Right hindlimb (tissue), 1 donor: ENCODE measurements around the gene FAM131A.

Source experiments
- DNase-seq: peaks from one replicate; pipeline ENCODE4 v3.0.0-alpha.2; 2018

FAM131A gene

DNA sequence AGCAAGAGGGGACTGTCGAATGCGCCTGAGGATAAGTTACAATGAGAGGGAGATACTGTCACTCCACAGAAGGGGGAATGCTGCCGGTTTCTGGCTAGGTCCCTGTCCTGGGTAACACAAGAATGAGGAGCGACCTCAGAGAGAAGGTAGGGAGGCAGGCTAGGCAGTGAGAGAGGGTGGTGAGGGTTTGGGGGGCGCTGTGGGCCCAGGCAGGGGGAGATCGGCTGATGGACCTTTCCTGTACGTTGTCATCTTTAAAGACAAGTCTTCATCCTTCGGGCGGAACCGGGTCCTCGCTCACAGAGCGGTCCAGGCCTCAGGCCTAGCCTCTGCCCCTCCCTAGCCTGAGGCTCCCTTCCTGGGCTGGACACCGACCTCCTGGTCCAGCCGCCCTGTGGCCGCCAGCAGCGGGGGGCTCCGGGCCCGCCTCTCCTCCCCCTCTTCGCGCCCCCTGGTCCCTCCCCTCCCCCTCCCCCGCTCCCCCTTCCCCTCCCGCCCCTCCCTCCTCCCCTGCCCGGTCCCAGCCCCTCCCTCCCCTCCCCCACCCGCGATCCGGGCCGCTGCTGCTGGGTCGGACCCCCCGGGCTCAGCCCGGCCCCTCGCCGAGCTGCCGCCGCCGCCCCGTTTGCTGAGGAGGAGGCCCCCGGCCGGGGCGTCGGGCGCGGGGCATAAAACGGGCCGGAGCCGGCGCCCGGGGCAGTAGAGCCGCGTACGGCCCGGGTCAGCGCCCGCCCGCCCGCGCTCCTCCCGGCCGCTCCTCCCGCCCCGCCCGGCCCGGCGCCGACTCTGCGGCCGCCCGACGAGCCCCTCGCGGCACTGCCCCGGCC, 42.2 kb downstream of the FAM131A start, which contains the start of gene CHRD:
Gene CHRD, plus strand, starts transcription at position 697 of the 827 bp plus-strand sequence. CDS start 265 bp downstream, outside the sequence.
- DNase-seq, result peak; percentile 68

DNA sequence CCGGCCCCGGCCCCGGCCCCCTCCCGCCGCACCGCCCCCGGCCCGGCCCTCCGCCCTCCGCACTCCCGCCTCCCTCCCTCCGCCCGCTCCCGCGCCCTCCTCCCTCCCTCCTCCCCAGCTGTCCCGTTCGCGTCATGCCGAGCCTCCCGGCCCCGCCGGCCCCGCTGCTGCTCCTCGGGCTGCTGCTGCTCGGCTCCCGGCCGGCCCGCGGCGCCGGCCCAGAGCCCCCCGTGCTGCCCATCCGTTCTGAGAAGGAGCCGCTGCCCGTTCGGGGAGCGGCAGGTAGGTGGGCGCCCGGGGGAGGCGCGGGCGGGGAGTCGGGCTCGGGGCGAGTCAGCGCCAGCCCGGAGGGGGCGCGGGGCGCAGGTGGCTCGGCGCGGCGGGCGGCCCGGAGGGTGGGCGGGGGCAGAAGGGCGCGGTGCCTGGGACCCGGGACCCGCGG, 42.8 kb downstream of the FAM131A start:
- DNase-seq, result peak; percentile 87

DNA sequence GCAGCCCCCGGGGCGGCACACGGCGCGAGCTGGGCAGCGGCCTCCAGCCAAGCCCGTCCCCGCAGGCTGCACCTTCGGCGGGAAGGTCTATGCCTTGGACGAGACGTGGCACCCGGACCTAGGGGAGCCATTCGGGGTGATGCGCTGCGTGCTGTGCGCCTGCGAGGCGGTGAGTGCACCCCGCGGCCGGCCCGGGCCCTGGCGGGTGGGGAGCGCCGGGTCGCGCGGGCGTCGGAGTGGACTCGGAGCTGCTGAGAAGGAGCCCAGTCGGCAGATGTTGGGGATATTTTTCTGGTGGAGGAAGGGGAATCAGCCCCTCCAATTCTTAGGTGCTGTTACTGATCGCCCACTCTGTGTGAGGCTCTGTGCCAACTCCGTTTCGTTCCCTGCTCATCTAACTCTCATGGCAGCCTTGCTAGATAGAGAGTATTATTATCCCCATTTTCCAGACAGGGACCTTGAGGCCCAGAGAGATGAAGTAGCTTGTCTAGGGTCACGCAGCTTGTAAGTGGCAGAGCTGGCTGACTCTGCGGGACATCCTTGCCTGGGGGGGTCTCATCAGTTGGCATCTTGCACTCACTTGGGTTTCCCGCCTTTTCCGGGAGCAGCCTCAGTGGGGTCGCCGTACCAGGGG, 43.3 kb downstream of the FAM131A start:
- no peak for DNase-seq

DNA sequence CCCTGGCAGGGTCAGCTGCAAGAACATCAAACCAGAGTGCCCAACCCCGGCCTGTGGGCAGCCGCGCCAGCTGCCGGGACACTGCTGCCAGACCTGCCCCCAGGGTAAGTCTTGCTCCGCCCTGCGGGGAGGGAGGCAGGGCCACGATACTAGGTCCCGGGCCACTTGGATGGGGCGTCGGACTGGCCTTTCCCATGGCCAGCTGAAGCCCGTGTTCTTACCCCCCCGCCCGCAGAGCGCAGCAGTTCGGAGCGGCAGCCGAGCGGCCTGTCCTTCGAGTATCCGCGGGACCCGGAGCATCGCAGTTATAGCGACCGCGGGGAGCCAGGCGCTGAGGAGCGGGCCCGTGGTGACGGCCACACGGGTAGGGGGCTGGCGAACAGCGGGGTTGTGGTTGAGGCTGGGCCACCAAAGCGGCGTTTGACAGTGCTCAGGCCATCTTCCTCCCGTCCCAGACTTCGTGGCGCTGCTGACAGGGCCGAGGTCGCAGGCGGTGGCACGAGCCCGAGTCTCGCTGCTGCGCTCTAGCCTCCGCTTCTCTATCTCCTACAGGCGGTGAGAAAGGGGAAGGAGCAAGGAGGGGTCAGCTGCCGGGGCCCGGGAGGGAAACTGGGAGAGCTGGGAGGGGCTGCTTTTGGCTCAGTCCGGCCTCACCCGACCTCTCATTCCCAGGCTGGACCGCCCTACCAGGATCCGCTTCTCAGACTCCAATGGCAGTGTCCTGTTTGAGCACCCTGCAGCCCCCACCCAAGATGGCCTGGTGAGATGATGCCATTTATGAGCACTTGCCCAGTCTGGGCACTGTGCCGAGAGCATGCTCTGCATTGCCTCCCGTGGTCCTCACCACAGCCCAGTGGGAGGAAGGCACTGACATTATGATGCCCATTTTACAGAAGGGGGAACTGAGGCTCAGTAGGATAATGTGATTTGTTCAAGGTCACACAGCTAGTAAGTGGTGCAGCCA, 44.1 kb downstream of the FAM131A start:
- DNase-seq, result no peak

DNA sequence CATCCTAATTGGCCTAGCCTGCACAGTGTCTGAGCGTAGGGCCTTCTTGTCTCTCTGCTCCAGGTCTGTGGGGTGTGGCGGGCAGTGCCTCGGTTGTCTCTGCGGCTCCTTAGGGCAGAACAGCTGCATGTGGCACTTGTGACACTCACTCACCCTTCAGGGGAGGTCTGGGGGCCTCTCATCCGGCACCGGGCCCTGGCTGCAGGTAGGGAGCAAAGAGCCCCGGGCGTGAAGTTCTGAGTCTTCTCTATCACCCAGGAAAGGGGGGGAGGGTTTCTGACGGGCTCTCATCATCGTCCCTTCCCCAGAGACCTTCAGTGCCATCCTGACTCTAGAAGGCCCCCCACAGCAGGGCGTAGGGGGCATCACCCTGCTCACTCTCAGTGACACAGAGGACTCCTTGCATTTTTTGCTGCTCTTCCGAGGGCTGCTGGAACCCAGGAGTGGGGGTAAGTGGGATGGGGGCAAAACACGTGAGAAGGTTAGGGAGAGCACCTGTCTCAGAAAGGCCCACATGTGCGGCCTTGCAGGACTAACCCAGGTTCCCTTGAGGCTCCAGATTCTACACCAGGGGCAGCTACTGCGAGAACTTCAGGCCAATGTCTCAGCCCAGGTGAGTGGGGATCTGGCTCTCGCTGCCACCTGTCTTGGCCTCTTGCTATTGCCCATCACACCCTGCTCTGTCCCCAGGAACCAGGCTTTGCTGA, 45.1 kb downstream of the FAM131A start:
- no peak for DNase-seq

DNA sequence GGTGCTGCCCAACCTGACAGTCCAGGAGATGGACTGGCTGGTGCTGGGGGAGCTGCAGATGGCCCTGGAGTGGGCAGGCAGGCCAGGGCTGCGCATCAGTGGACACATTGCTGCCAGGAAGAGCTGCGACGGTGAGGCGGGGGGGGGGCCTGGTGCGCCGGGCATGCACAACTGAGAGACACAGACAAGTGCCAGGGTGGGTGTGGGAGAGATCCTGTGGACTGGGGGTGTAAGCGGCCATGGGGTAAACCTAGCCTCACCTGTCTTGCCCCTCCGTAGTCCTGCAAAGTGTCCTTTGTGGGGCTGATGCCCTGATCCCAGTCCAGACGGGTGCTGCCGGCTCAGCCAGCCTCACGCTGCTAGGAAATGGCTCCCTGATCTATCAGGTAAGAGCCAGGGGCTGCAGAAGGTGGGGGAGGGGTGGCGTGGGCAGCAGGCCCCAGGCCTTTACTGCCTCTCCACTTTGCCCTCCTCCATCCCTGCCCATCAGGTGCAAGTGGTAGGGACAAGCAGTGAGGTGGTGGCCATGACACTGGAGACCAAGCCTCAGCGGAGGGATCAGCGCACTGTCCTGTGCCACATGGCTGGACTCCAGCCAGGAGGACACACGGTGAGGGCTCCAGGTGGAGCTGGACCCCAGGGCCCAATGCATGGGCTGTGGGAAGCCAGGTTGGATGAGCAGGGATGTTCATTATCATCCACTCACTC, 45.8 kb downstream of the FAM131A start:
- no peak for DNase-seq

DNA sequence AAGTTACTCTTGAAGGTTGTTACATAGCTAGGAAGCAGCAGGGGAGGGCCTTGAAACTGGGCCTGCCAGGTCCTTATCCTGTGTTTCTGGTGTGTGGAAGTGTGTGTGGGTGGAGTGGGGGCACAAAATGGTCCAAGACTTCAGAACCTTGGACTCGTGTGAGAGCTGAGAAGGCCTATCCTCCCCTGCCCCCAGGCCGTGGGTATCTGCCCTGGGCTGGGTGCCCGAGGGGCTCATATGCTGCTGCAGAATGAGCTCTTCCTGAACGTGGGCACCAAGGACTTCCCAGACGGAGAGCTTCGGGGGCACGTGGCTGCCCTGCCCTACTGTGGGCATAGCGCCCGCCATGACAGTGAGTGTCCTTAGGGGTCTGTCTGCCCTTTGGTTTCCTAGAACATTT, 46.9 kb downstream of the FAM131A start:
- DNase-seq, result no peak

DNA sequence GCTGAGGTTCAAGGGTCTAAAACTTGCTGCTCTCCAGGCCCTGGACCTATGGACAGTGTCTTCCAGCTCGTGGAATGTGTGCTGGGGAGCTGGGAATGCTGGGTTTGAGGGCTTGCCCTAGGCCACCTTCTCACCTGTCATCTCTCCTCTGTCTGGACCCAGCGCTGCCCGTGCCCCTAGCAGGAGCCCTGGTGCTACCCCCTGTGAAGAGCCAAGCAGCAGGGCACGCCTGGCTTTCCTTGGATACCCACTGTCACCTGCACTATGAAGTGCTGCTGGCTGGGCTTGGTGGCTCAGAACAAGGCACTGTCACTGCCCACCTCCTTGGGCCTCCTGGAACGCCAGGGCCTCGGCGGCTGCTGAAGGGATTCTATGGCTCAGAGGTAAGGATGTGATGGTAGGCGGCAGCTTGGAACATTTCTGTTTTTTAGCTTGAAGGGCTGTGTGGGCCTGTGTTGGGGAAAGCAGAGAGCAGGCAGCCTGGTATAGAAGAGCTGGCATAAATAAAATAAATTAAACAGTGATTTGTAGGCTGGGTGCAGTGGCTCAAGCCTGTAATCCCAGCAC, 47.5 kb downstream of the FAM131A start:
- no peak for DNase-seq

DNA sequence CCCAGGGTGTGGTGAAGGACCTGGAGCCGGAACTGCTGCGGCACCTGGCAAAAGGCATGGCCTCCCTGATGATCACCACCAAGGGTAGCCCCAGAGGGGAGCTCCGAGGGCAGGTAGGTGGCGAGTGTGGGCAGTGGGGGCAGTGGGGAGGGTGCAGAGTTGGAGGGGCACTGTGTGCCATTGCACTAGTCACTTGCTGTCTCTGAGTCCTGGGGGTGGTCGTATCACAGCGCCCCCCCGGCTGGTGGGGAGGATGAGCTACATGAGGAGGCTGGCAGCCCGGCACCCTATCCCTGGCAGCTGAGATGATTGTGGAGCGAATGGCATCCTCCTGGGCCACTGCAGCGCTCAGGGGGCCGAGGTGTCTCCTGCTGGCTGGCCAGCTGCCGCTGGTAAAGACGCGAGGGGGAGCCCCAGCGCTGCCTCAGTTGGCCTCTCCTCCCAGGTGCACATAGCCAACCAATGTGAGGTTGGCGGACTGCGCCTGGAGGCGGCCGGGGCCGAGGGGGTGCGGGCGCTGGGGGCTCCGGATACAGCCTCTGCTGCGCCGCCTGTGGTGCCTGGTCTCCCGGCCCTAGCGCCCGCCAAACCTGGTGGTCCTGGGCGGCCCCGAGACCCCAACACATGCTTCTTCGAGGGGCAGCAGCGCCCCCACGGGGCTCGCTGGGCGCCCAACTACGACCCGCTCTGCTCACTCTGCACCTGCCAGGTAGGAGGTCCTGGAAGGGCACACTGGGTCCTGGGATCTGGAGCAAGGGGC, 48.8 kb downstream of the FAM131A start:
- DNase-seq, result no peak

DNA sequence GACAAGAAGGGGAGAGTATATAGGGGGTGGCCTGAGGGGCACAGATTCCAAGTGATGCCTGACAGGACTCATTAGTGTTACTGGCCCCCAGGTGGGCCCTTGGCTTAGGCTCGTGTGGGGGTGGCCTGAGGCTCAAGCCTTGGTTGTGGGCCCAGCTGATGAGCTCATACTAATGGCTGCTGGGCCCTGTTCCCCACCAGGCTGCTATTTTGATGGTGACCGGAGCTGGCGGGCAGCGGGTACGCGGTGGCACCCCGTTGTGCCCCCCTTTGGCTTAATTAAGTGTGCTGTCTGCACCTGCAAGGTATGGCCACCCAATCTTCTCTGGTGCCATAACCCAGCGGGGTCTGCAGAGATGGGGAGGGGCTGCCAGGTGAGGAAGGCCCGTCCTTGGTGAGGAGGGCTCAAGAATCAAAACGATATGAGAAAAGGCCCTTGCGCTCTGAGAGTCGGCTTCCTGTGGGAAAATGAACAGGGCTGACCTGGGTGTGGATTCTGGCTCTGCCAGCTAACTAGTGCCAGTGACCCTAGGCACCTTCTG, 49.8 kb downstream of the FAM131A start:
- DNase-seq, result no peak

DNA sequence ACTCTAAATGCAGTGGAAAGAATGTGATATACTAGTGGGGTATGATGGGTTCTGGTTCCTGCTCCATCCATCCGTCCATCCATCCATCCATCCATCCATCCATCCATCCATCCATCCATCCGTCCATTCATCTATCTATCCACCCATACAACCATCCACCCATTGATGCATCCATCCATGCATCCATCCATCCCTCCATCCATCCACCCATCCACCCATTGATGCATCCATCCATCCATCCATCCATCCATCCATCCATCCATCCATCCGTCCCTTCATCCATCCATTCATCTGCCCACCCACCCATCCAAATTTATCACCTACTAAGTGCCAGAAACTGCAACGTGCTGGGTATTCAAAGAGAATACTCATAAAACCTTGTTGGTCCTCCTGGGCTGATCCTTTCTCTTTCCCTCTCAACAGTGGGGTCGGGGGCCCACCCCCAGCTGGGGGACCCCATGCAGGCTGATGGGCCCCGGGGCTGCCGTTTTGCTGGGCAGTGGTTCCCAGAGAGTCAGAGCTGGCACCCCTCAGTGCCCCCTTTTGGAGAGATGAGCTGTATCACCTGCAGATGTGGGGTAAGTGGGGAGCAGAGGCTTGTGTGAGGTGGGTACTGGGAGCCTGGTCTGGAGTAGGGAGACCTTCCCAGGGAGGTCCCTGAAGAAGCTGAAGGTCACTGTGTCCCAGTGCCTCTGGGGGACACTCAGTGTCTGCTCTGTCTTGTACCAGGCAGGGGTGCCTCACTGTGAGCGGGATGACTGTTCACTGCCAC, 51.0 kb downstream of the FAM131A start:
- DNase-seq, result no peak

DNA sequence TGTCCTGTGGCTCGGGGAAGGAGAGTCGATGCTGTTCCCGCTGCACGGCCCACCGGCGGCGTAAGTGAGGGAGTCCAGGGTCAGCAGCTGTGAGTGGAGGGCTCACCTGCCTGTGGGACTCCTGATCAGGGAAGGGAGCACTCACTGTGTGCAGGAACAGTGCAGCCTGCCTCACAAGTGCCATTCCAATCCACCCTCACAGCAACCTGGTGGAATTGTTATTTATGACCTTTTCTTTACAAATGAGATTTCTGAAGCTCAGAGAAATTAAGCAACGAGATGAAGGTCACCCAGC, 51.5 kb downstream of the FAM131A start:
- DNase-seq, result no peak

DNA sequence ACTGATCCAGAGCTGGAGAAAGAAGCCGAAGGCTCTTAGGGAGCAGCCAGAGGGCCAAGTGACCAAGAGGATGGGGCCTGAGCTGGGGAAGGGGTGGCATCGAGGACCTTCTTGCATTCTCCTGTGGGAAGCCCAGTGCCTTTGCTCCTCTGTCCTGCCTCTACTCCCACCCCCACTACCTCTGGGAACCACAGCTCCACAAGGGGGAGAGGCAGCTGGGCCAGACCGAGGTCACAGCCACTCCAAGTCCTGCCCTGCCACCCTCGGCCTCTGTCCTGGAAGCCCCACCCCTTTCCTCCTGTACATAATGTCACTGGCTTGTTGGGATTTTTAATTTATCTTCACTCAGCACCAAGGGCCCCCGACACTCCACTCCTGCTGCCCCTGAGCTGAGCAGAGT, 52.0 kb downstream of the FAM131A start:
- no peak for DNase-seq

DNA sequence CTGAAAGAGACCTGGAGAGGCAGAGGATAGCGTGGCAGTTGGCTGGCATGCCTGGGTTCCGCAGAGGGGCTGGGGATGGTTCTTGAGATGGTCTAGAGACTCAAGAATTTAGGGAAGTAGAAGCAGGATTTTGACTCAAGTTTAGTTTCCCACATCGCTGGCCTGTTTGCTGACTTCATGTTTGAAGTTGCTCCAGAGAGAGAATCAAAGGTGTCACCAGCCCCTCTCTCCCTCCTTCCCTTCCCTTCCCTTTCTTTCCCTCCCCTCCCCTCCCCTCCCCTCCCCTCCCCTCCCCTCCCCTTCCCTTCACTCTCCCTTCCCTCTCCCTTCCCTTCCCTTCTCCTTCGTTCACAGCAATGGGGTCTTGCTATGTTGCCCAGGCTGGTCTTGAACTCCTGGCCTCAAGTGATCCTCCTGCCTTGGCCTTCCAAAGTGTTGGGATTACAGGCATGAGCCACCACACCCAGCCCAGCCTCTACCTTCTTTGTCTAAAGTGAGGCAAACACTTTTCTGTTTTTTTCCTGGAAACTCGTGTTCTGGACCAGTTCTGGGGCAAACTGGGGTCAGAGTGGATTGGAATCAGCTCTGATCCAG, 52.6 kb downstream of the FAM131A start:
- no peak for DNase-seq

DNA sequence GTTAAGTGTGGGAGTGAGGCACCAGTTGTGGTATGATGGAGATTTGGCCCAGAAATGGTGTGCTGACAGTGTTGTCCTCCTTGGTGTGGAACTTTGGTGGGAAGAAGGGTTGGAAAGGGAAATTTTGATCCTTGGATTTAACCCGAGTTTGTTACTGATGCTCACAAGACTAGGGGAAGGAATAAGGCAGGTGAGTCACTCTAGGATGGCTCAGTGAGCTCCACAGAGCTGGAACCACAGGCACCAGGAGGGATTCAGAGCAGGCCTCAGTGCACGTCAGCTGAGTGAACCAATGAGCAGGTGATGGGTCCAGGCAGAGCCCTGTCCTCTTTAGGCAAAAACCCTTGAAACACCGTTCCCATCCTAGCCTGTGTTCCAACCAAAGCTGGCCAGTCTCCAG, 53.9 kb downstream of the FAM131A start:
- no peak for DNase-seq

DNA sequence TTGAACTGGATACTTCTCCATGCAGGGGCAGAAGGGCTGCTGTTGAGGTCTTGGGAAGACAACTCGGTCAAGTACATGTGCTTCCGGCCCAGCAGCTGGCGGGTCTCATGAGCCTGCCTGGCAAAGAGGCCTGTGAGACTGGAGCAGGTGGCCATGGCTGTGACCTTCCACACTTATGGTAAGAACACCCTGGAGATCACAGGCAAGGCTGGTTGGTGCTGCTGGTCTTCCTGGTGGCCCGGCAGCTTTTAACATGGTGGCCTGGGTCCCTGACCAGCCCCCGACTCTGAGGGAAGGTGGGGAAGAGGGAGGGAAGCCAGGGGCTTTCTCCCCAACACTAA, 57.9 kb downstream of the FAM131A start:
- peak; percentile 60 for DNase-seq
